NCI-H2107 (cell line): ENCODE data around the gene CLNK.

Source experiments
- DNase-seq: peaks from one replicate; lab custom pipeline; 2025; lab: John Stamatoyannopoulos, UW

CLNK gene, protein sequence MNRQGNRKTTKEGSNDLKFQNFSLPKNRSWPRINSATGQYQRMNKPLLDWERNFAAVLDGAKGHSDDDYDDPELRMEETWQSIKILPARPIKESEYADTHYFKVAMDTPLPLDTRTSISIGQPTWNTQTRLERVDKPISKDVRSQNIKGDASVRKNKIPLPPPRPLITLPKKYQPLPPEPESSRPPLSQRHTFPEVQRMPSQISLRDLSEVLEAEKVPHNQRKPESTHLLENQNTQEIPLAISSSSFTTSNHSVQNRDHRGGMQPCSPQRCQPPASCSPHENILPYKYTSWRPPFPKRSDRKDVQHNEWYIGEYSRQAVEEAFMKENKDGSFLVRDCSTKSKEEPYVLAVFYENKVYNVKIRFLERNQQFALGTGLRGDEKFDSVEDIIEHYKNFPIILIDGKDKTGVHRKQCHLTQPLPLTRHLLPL

DNA sequence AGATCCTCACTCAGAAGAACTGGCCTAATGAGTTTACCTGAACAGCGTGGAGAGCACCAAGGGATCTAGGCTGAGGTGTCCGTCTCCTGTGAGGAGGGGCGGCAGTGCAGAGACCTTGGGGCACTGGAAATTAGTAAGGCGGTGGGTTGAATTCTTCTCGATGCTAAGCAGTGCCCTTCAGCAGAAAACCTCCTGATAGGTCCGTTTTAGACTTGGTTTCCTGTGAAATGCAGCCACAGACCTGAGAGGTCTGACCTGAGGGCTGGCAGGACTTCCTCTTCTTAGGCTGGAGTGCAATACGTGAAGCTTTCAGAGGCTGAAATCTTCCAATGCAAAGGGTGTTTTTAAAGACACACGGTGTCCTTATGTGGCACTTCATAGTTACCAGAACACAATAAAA lies at the start of gene CLNK:
Gene CLNK (minus strand): TSS at position 138 of the 400 bp plus-strand sequence. CDS start 16,899 bp downstream, outside the sequence.
- DNase-seq: no peak

DNA sequence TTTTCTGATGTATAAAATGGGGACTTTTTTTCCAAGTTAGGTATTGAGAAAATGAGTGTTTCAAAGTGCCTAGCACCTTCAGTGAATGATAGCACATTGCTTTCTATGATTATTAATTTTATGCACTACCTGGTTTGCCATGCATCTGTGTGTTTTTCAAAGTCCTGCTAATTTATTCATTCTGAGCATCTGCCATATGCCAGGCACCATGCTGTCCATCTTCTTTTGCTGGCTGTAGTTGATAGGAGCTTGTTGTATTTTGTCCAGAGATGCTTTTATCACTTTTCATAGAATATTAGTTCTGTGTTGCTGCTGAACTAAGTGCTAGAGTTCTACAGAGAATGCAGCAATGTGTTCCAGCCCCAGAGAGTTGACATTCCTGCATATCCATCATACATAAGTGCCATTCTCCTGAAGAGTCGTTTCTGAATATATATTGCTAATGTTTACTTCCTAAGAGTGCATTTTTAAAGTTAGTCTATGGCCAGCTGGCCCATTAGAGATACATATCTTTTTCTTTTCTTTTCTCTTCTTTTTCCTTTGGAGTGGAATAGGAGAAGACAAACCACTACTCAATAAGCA lies 49.0 kb upstream of the CLNK start:
- no peak for DNase-seq

DNA sequence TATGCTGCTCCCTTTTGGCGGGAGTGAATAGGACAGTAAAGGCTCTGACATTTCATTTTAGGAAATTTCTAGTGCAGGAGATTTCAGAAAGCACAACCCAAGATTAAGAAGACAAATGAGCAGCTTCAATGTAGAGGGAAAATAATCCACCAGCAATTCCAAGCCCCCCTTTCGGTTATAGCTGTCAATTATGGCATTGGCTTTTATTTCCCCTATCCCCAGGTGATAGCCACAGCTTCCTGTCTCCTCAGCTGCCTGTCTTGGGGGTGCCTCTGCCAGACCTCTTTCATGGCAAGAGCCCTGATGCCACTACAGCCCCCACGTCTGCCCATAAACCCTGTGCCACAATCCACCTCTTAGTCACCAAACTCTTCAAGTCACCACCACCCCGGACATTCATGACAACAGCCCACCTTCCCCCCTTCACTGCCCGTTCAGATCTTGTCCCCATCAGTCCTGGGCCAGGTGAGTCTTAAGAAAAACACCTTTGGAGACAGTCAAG lies 48.4 kb upstream of the CLNK start:
- DNase-seq: no peak

DNA sequence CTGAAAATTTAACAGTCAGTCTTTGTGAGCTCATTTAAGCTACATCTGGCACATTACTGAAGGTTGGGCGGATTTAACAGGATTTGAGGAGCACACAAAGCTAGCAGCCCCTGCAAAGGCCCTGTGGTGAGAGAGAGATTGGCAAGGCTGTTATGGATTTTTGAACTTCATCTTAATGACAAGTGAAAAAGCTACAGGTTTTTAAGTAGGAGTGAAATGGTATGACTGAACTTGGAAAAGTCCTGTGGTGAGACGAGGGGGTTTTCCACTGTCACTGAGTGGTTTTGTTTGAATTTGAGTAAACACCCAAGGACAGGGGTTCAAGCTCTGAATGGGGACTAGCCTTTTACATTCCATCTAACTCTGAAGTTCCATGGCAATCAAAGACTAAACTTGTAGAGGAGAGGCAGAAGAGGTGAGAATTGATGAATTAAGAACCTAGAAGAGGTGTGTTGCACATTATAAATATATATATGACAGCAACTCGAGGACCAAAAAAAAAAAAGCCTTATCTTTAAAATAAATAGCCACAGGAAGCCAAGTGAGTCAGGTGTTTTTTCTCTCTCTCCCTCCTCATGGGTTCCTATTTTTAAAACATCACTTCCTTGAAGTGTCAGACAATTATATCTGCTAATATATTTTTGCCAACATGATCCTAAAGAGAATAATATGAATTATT lies 47.8 kb upstream of the CLNK start:
- DNase-seq: no peak

DNA sequence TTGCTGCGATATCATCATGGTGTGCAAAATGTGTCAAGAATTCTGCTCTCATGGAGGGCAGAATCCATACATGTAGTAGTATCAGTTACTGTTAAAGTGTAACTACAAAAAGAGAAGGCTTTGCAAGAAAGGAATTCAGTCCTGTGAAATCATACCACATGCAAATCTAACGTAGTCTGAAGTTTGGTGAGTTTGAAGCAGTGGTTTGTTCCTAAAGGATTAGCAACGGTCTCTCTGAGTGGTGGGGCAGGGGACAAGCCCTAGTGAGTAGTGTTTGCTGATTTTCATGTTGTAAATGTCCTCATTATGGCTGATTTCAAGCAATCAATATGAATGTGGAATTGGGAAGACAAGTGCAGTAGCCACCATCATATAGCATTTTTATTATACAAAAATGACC lies 47.1 kb upstream of the CLNK start:
- DNase-seq: no peak

DNA sequence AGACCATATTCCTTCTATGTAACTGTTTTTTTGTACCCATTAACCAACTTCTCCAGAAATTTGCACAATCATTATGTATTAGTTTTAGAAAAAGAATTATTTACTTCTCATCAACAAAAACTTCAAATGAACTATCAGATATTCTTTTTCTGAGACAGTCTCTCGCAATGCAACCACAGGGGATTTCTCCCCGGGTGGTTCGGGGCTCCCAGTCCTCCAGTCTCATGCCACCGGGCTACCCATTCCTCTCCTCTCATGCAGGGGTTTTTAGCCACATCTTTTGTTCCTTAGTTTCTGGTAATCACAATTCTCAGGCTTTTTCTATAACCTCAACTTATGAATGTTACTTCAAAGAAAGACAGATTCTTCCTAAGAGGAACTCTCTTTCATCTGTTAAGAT lies 46.6 kb upstream of the CLNK start:
- no peak for DNase-seq

DNA sequence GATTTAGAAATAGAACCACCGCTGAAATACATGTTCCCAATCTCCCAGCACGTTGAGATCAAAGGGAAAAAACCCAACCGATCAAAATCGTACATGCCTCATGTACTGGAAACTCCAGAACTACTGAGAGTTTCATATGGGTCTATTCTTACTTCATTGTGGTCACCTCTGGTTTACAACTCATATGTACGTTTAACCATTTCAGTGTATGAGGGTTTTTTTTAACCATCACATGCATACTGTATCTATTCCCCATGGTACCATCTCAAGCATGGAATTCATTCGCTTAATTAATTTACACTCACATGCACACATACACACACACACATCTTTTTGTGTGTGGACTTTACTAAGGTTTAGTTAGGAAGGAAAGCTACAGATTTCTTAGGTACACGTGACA lies 46.0 kb upstream of the CLNK start:
- no peak for DNase-seq

DNA sequence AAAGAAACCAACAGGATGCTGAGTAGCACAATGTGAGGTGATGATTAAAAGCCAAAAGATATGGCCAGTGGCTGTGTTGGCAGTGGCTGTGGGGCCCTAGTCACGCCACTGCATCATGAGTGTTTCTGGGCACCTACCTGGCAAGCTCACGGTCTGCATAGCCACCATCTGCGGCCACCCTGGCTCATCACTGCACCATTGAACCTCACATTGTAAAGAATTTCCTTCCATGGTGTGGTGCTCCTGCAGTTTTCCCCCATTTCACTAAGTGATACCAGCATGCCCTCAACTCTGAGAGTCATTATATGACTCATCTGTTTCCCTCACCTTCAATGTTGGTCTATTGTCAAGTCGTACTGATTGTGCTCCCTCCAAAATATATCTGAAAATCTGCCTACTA lies 45.5 kb upstream of the CLNK start:
- no peak for DNase-seq

DNA sequence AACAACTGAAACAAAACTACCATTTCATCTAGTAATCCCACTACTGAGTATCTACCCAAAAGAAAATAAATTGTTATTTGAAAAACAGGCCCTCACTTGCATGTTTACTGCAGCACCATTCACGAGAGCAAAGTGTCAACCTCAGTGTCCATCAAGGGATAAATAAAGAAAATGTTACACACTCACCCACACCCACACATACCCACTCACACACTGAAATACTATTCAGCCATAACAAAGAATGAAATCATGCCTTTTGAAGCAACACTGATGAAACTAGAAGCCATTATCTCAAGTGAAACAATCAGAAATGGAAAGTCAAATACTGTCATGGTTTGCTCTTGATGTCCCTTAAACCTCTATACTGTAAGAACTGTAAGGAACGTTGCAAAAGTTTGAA lies 44.8 kb upstream of the CLNK start:
- DNase-seq: no peak

DNA sequence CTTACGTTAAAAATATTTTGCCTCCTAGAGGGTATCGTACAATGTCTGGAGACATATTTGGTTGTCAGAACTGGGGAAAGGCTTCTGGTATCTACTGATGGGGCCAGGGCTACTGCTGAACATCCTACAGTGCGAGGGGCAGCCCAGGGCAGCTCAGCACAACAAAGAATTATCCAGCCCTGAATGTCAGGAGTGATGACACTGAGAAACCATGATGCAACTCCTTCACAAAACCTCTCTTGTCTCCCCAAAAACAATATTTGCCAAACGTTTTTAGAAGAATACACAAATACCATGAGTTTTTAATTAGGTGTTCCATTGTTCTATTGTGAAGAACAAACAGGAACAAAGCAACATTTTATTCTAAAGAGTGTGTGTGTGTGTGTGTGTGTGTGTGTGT lies 43.4 kb upstream of the CLNK start:
- no peak for DNase-seq

DNA sequence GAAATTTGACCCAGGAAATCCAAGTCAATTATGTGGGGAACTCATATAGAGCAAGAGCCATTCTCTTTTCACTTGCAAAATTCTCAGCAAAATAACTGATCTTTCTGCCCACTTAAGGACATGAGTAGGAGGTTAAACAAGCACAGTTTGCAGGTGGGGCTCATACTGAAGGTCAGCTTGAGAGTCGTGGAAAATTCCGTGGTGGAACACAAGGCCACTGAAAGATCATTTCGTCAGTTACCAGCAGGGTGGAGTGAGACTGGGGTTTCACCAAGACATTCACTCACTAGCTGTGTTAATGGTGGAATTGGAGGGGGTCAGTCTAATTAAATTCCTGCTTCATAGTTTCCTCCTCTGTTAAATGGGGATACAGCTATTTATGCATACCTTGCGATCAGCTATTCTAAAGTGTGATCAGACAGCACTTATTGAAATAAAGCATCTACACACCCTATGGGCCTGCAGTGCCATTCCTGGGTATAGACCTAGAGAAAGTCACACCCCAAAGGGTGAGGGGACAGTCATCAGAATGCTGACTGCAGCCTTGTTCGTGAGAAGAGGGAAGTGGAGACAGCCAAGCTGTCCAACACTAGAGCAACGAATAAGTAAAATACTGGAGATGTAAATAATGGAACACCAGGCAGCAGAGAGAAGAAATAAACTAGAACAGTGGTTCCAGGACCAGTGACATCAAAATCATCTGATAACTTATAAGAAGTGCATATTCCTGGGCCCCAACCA lies 42.7 kb upstream of the CLNK start:
- DNase-seq: no peak

DNA sequence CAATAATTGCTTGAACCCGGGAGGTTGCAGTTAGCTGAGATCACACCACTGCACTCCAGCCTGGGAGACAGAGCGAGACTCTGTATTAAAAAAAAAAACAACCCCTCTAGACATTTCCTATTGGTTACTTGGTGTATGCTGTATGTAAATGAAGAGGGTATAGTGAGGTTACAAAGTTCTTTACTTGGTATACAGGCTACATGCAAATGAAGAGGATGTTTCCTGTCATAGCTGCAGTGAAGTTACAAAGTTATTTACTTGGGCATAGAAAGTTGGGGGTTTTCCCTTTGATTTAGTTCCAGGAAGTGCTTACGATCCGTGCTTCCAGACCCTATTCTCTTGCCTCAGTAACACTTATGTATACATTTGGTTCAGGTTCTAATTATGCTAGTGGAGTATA lies 38.4 kb upstream of the CLNK start:
- no peak for DNase-seq

DNA sequence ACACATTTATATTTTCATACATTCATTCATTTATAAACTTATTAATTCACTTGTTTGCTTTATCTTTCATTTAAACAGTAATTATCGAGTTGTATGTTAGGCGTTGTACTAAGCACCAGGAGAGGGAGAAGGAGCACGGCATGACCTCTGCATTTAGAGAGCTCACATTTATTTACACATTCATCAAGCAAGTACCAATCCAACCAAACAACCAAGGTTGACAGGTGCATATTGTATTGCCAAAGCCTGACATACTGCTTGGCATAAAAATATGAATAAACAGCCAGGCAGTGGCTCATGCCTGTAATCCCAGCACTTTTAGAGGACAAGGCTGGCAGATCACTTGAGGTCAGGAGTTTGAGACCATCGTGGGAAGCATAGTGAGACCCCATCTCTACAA lies 37.0 kb upstream of the CLNK start:
- no peak for DNase-seq

DNA sequence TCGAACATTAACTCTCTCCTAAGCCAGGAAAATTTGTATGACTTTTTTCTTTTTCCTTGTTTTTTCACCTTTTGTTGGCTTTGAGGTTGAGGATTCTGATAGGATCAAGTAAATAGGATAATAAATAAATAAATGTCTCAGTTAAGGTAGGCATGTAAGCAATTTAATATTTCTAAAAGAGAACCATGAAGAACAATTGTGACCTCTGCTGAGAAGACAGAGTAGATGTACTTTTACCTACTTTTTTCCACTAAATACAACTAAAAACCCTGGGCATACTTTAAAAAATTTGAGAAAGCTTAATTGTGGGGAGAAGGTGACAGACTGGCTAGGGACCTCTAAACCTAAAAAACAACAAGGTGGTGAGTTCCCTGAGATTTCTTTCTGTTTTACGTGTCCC lies 31.6 kb upstream of the CLNK start:
- DNase-seq: no peak

DNA sequence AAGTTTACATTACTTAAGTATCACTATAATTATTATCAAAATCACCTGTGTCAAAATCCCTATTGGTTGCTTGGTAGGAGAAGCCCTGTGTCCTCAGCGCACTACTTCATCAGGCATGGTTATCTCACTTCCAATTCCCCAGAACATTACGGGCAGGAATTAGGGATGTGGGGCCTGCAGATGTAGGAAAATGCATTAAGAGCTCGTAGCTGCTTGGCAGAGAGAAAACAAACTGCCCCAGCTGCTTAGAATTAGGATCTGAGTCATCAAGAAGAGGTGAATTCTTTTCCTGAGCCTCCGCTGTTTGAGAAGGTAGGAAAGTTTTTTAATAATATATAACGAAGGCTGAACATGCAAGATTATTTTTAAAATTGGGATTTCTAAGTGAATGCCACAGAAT lies 31.1 kb upstream of the CLNK start:
- no peak for DNase-seq

DNA sequence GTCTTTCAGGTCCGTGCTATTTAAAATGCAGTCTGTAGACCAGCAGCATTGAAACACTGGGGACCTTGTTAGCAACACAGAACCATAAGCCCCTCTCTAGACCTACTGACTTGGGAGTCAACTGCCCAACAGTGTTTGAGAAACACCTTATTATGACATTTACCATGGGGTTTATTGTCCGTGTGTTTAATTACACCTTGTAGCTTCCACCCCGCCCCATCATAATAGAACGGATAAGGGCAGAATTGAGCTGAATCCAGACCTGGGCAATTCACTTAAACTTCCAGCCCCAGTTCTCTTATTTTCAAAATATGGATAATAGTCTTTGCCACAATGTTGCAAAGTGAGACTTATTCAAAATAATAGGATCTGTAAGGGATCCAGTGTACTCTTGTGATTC lies 30.6 kb upstream of the CLNK start:
- DNase-seq: no peak

DNA sequence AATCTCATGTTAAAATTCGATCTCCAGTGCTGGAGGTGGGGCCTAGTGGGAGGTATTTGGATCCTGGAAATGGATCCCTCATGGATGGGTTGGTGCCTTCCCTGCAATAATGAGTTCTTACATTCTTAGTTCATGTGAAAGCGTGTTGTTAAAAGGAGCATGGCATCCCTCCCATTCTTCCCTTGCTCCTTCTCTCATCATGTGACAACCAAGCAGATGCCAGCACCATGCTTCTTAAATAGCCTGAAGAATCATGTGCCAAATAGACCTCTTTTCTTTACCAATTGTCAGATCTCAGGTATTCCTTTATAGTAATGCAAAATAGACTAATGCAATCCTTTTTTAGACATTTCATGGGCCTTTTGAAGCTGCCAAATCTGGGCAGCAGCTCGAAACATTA lies 29.0 kb upstream of the CLNK start:
- no peak for DNase-seq

DNA sequence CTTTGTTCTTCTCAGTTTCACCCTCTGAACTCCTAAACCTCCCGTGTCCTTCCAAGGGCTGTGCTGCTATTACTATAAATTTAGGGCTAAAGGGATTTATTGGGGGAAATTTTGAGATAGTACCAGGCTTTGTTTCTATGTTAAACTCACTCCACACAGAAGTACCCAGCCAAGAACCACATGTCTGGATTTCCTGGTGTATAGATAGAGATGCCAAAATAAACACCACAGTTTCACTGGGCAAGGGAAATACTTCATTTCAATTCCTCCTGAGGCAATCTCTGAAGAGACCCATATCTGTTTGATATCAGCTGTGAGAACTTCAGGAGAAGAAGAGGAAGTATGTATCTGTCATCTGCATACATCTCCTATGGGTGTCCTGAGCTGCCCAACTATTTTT lies 21.7 kb upstream of the CLNK start:
- no peak for DNase-seq

DNA sequence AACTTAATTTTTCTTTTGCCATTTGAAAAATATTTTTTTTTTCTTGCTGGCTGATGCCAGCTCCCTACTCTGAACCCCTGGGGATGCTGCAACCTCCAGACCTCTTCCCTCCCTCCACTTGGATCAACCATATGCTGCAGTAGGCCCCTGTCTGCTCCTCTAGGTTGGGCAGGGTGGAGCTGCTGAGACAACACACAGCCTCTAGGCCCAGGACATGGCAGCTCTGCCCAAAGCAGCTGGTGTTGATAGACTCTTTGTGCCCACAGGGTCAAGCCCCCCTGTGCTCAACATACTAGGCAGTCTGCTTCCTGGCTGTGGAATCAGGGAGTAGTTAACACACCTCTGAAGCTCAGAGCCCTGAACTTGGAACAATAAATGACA lies 19.9 kb upstream of the CLNK start:
- DNase-seq: no peak

DNA sequence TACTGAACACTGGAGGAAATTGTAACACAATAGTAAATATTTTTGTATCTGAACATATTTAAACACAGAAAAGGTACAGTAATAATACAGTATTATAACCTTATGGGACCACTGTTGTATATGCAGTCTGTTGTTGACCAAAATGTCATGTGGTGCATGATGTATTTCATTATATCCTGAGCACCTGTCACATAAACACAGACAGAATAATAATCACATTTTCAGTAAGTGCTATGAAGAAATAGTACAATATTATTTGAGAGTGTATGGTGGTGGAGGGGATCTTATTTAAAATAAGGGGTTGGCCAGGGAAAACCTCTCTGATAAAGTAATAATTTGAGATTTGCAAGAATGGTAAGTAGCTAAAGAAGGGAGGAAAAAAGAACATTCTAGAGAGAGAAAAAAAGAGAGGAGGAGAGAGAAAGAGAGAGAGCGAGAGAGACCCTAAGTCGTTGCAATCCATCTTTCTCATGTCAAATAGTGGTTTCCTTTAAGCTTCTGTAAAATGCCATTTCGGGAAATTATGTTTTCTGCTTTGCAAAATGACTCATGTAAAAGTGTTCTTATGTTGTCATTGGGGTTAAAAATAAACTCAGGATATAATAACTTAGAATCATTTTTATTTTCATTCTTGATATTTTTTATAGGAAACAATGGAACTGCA lies 19.3 kb upstream of the CLNK start:
- no peak for DNase-seq

DNA sequence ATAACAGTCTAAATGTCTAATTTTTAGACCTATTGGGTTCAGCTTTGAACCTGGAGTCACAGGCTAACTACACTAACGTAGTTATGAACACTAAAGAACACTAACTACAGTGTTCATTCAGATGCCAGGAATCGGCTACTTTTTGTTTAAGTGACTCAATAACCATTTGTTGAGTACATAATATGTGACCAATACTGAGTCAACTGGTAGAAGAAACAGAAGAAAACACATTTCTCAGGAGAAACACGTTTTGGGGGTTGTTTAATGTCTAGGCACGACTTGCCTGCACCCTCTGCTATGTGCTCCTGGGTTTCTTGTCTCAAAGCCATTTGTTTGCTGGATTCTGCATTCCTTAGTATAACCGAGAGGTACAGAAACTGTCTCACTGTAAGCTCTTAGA lies 18.6 kb upstream of the CLNK start:
- no peak for DNase-seq
